NCI-H1417 (cell line): Measurements from ENCODE around the gene PRF1.

Source experiments
- DNase-seq, 3 experiments: peaks; one replicate each; lab custom pipeline; 2025; lab: John Stamatoyannopoulos, UW

PRF1 gene

GRCh38 chr10:70576803-70577517, 25.6 kb downstream of the PRF1 start:
- DNase-seq, result no peak

- peak; percentile 21 to 63 (median 41) for DNase-seq
These were observed 26.4 kb downstream of the PRF1 start for GRCh38 chr10:70575874-70576802.

GRCh38 chr10:70575486-70575873, 27.1 kb downstream of the PRF1 start:
- no peak for DNase-seq

- no peak for DNase-seq
These were observed 28.7 kb downstream of the PRF1 start for GRCh38 chr10:70573599-70574506.

- no peak for DNase-seq
These were observed 30.7 kb downstream of the PRF1 start for GRCh38 chr10:70571636-70572439.

GRCh38 chr10:70571236-70571635, 31.3 kb downstream of the PRF1 start:
- no peak for DNase-seq

- no peak for DNase-seq
These were observed 33.6 kb downstream of the PRF1 start for GRCh38 chr10:70568781-70569495.

- DNase-seq, result no peak
These were observed 34.4 kb downstream of the PRF1 start for GRCh38 chr10:70568113-70568512.

- peak; percentile 4 to 65 (median 12) for DNase-seq
These were observed 34.9 kb downstream of the PRF1 start for GRCh38 chr10:70567603-70568002.

- no peak for DNase-seq
These were observed 35.8 kb downstream of the PRF1 start for GRCh38 chr10:70566515-70567290.

- no peak for DNase-seq
These were observed 36.7 kb downstream of the PRF1 start for GRCh38 chr10:70565556-70566514.

GRCh38 chr10:70564901-70565351, 37.6 kb downstream of the PRF1 start:
- DNase-seq, result no peak

GRCh38 chr10:70564113-70564725, 38.3 kb downstream of the PRF1 start:
- DNase-seq, result no peak

GRCh38 chr10:70563230-70563629, 39.3 kb downstream of the PRF1 start:
- DNase-seq, result no peak

GRCh38 chr10:70562036-70562755, 40.3 kb downstream of the PRF1 start:
- no peak for DNase-seq

- no peak for DNase-seq
These were observed 41.0 kb downstream of the PRF1 start for GRCh38 chr10:70561558-70561957.

- DNase-seq, result peak in 2 of 3 experiments; percentile 16 to 31
These were observed 41.5 kb downstream of the PRF1 start for GRCh38 chr10:70561070-70561469.
